Measurements from ENCODE around the gene ANKLE2. TPM values are rescaled to one million over a fixed set of nuclear protein-coding genes. Genes with fewer than 3 reads are reported as not detected.

ANKLE2 gene
- total RNA-seq, 1 experiment from 2014 or later, result 85.9 TPM

DNA sequence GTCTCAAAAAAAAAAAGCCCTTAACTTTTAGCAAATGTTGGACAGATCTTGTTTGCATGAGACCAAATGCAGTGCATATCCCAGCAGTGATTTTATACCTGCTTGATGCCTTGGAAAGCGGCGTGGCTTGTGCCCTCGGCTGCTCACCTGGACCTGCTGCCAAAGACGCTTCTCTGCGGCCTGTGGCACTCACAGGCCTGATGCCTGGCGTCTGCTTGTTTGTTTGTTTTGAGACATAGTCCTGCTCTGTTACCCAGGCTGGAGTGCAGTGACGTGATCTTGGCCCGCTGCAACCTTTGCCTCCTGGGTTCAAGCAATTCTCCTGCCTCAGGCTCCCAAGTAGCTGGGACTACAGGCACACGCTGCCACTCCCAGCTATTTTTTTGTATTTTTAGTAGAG is 45.8 kb downstream of the ANKLE2 start:
- DNase-seq, result no peak
- Histone ChIP-seq H3K9ac (ENCODE audit: low read length) (no peak overlapping the region), H3K27me3 (ENCODE audit: low read length) (no peaks in the 10 kb centered on the region), H3K4me3 (ENCODE audit: low read length) (no peak overlapping the region), H4K20me1 (ENCODE audit: low read length) (peaks cover 39% of the 10 kb centered on the region), H3F3A (ENCODE audit: low read length, unreplicated experiment) (no peaks in the 10 kb centered on the region), H3K4me1 (ENCODE audit: insufficient read depth, low read length) (peaks cover 17% of the 10 kb centered on the region), H3K9me3 (ENCODE audit: low read length) (no peaks in the 10 kb centered on the region), H3K27ac (ENCODE audit: low read length) (no peak overlapping the region), H3K36me3 (ENCODE audit: low read depth, low read length) (peaks cover 37% of the 10 kb centered on the region), H2AFZ (ENCODE audit: low read length) (no peak overlapping the region), H3K4me2 (ENCODE audit: low read length) (no peak overlapping the region), H3K9me2 (replicated peaks; ENCODE audit: low read length) (no peaks in the 10 kb centered on the region), H3K79me2 (ENCODE audit: low read length) (peaks cover 45% of the 10 kb centered on the region)
- CTCF ChIA-PET, result no interaction called here
- POLR2A ChIA-PET (ENCODE audit: unreplicated experiment), result no interaction called here
- intact Hi-C loops (cut with micrococcal nuclease), result no loop called here
- no peak for ATAC-seq
- no peak for TF ChIP-seq EZH2 (IDR thresholded peaks at IDR 0.05; ENCODE audit: low read length, unreplicated experiment)
- TF ChIP-seq EZH2phosphoT487 (IDR thresholded peaks at IDR 0.05; ENCODE audit: borderline replicate concordance, low read length), result no peak
- TF ChIP-seq, protein P1, sequence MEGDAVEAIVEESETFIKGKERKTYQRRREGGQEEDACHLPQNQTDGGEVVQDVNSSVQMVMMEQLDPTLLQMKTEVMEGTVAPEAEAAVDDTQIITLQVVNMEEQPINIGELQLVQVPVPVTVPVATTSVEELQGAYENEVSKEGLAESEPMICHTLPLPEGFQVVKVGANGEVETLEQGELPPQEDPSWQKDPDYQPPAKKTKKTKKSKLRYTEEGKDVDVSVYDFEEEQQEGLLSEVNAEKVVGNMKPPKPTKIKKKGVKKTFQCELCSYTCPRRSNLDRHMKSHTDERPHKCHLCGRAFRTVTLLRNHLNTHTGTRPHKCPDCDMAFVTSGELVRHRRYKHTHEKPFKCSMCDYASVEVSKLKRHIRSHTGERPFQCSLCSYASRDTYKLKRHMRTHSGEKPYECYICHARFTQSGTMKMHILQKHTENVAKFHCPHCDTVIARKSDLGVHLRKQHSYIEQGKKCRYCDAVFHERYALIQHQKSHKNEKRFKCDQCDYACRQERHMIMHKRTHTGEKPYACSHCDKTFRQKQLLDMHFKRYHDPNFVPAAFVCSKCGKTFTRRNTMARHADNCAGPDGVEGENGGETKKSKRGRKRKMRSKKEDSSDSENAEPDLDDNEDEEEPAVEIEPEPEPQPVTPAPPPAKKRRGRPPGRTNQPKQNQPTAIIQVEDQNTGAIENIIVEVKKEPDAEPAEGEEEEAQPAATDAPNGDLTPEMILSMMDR (conservative IDR thresholded peaks at IDR 0.05; ENCODE audit: low read depth, low read length), result no peak
- no TSS peak for BruUV-seq (replicated peaks)

DNA sequence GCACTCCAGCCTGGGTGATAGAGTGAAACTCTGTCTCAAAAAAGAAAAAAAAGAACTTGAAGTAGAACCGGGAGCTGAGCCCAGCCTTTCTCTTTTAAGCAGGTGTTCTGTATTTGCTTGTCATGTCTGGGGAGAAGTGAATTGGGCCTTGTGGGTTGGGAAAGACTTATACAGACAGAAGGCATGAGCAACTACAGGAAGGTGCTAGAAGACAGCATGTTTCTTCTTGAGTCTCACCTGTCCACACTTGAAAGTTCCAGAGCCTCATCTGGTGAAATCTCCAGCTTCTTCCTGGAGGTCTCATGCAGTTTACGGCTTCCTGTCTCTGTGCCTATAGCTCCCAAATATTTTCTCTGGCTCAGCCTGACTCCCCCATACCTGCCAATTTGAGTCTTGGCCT is 48.5 kb downstream of the ANKLE2 start:
- intact Hi-C loops (cut with micrococcal nuclease), result loop anchor here (5.0 kb wide), 1 partner anchor 49 kb away; the partner anchor contains the start of gene ANKLE2
- H3K4me3 ChIP-seq (ENCODE audit: low read length), result no peak overlapping the region
- H3K4me1 ChIP-seq (ENCODE audit: insufficient read depth, low read length), result 0 out of 2 replicates have a peak, but pooled peaks cover 12% of the 10 kb centered on the region
- CTCF ChIA-PET, result no interaction called here
- H3K9ac ChIP-seq (ENCODE audit: low read length), result no peak overlapping the region
- H3K36me3 ChIP-seq (ENCODE audit: low read depth, low read length), result peaks cover 18% of the 10 kb centered on the region
- H3F3A ChIP-seq (ENCODE audit: low read length, unreplicated experiment), result no peaks in the 10 kb centered on the region
- H3K27ac ChIP-seq (ENCODE audit: low read length), result no peak overlapping the region
- no peaks in the 10 kb centered on the region for H3K9me3 ChIP-seq (ENCODE audit: low read length)
- no peak for TF ChIP-seq EZH2 (IDR thresholded peaks at IDR 0.05; ENCODE audit: low read length, unreplicated experiment)
- TF ChIP-seq, protein P1 (conservative IDR thresholded peaks at IDR 0.05; ENCODE audit: low read depth, low read length), result no peak
- no peak for TF ChIP-seq EZH2phosphoT487 (IDR thresholded peaks at IDR 0.05; ENCODE audit: borderline replicate concordance, low read length)
- H3K9me2 ChIP-seq (replicated peaks; ENCODE audit: low read length), result no peaks in the 10 kb centered on the region
- DNase-seq, result no peak
- ATAC-seq, result no peak
- no peak overlapping the region for H2AFZ ChIP-seq (ENCODE audit: low read length)
- no peak overlapping the region for H3K4me2 ChIP-seq (ENCODE audit: low read length)
- POLR2A ChIA-PET (ENCODE audit: unreplicated experiment), result no interaction called here
- H3K27me3 ChIP-seq (ENCODE audit: low read length), result no peaks in the 10 kb centered on the region
- H3K79me2 ChIP-seq (ENCODE audit: low read length), result peaks cover 58% of the 10 kb centered on the region
- peaks cover 23% of the 10 kb centered on the region for H4K20me1 ChIP-seq (ENCODE audit: low read length)
- BruUV-seq (replicated peaks), result no TSS peak

DNA sequence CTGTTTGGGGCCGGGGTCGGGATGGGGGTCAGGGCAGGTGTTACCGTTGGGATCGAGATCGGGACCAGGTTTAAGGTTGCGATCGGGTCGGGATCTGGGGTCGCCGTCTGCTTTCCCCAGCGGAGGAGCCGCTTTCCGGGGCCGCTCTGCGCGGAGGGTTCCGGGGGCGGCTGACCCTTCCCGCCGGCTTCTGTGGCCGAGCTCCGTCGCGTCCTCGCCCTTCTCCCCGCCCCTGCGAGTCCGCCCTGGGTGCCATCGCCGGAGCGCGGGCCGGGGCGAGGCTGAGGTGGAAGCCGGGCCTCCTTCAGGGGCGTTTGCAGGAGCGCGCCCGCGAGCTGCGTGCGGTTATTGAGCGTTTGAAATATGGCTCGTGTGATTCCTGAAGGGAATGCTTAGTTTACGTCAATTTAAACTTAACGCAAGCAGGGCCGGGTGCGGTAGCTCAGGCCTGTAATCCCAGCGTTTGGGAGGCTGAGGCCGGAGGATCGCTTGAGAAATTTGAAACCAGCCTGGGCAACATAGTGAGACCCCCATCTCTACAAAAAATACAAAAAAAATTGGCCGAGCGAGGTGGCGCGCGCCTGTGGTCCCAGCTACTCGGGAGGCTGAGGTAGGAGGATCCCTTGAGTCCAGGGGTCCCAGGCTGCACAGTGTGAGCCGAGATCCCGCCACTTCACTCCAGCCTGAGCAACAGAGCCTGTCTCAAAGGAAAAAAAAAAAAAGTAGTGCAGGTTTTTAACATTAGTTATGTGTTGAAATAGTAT is 50.4 kb downstream of the ANKLE2 start:
- no peaks in the 10 kb centered on the region for H3F3A ChIP-seq (ENCODE audit: low read length, unreplicated experiment)
- POLR2A ChIA-PET (ENCODE audit: unreplicated experiment), result no interaction called here
- BruUV-seq (replicated peaks), result no TSS peak
- peak overlapping the region; percentile 75 for H2AFZ ChIP-seq (ENCODE audit: low read length)
- peaks cover 55% of the 10 kb centered on the region for H3K79me2 ChIP-seq (ENCODE audit: low read length)
- CTCF ChIA-PET, result no interaction called here
- no peaks in the 10 kb centered on the region for H3K27me3 ChIP-seq (ENCODE audit: low read length)
- DNase-seq (no peak), ATAC-seq (peak; percentile 9)
- H3K9me2 ChIP-seq (replicated peaks; ENCODE audit: low read length), result no peaks in the 10 kb centered on the region
- intact Hi-C loops (cut with micrococcal nuclease), result loop anchor here (5.0 kb wide), 1 partner anchor 51 kb away; the partner anchor contains the start of gene ANKLE2
- peak overlapping the region; percentile 77 for H3K4me2 ChIP-seq (ENCODE audit: low read length)
- TF ChIP-seq EZH2 (IDR thresholded peaks at IDR 0.05; ENCODE audit: low read length, unreplicated experiment), result no peak
- TF ChIP-seq, protein P1 (conservative IDR thresholded peaks at IDR 0.05; ENCODE audit: low read depth, low read length), result no peak
- peak overlapping the region; percentile 11; the same call in 1 of the 2 replicates for H3K27ac ChIP-seq (ENCODE audit: low read length)
- H3K4me1 ChIP-seq (ENCODE audit: insufficient read depth, low read length), result 0 out of 2 replicates have a peak, but pooled peaks cover 12% of the 10 kb centered on the region
- peak overlapping the region; percentile 94 for H3K4me3 ChIP-seq (ENCODE audit: low read length)
- no peaks in the 10 kb centered on the region for H3K9me3 ChIP-seq (ENCODE audit: low read length)
- peaks cover 23% of the 10 kb centered on the region for H4K20me1 ChIP-seq (ENCODE audit: low read length)
- peaks cover 11% of the 10 kb centered on the region for H3K36me3 ChIP-seq (ENCODE audit: low read depth, low read length)
- peak overlapping the region; percentile 97 for H3K9ac ChIP-seq (ENCODE audit: low read length)

Data from PC-3 (cell line).